Activated CD8-positive, alpha-beta T cell treated with anti-CD3 and anti-CD28 coated beads, Interleukin-2, amount 10 ng/mL, durations not matched to agents 7 days and 5 days (primary cell): ENCODE data around the gene EZH1. TPM values are rescaled to one million over a fixed set of nuclear protein-coding genes. Genes with fewer than 3 reads are reported as not detected.
"Not testable (repeated sequence)": the region's sequence is repeated elsewhere in the genome, so short reads cannot be mapped to it uniquely, and the experiment has no call there.

ENCODE experiments used
- ATAC-seq: fragments of 150-1000 bp; cut with Tn5 transposase; one replicate; pipeline ENCODE4 v1.10.0; 2021; ENCODE audit warnings: moderate library complexity
- CTCF ChIA-PET: fragments of 350-600 bp; sonication (Branson Sonifier 250); formaldehyde crosslinking; loops from one replicate; lab custom pipeline; 2021; ENCODE audit warnings: antibody characterized with exemption; lab: Charles Lee
- POLR2A ChIA-PET: fragments of 350-600 bp; sonication (Branson Sonifier 250); formaldehyde crosslinking; loops from one replicate; lab custom pipeline; 2021; ENCODE audit warnings: antibody characterized with exemption; lab: Charles Lee
- DNase-seq: peaks from one replicate; pipeline ENCODE4 v3.0.0-alpha.2; 2020
- H3K27ac Mint-ChIP-seq: one replicate; pipeline ENCODE4 v1.8.0; 2021; ENCODE audit warnings: mild to moderate bottlenecking, mixed read lengths
- H3K27me3 Mint-ChIP-seq: one replicate; pipeline ENCODE4 v1.8.0; 2021; ENCODE audit warnings: low read depth, mixed read lengths
- H3K36me3 Mint-ChIP-seq: one replicate; pipeline ENCODE4 v1.8.0; 2021; ENCODE audit warnings: low read depth, mixed read lengths
- H3K4me1 Mint-ChIP-seq: one replicate; pipeline ENCODE4 v1.8.0; 2021; ENCODE audit warnings: low read depth, mixed read lengths
- H3K4me3 Mint-ChIP-seq: one replicate; pipeline ENCODE4 v1.8.0; 2021; ENCODE audit warnings: mild to moderate bottlenecking, mixed read lengths
- H3K9me3 Mint-ChIP-seq: one replicate; pipeline ENCODE4 v1.8.0; 2022; ENCODE audit warnings: mixed read lengths; ENCODE audit not compliant: insufficient read depth
- total RNA-seq, 2 experiments: library from RNA; stranded (reverse); gene quantifications; one replicate each; pipeline ENCODE4 v1.2.3, GENCODE V29; 2021

The EZH1 gene
- total RNA-seq, 2 experiments from 2014 or later: 32.4 to 37.7 TPM

GRCh38 chr17:42768006-42768405 lies 23.2 kb upstream of the EZH1 start:
- DNase-seq, H3K27ac Mint-ChIP-seq, H3K4me3 Mint-ChIP-seq, CTCF ChIA-PET, POLR2A ChIA-PET, H3K36me3 Mint-ChIP-seq, H3K9me3 Mint-ChIP-seq, ATAC-seq: not testable (repeated sequence)
- Mint-ChIP-seq H3K27me3 (peaks cover 21% of the 10 kb centered on the region), H3K4me1 (peaks cover 10% of the 10 kb centered on the region)

DNA sequence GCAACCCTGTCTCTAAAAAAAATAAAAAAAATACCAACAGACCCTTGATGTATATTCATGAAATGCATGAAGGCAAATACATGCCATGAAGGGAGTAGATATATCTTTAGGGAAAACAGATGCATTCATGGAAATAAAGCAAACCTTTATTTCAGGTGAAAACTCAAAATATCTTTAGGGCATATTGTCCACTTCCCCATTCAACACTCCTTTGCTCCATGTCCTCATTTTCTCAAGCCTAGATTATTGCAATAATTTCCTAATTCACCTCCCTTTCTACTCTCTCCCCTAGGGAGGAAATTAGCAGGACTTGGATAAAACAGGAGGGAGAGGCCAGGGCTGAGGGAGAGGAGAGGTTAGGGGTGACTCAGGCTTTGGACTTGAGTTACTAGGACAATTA lies 22.7 kb upstream of the EZH1 start:
- ATAC-seq: no peak
- H3K9me3 Mint-ChIP-seq: no peaks in the 10 kb centered on the region
- ChIA-PET POLR2A (no interaction called here), CTCF (no interaction called here)
- no peak overlapping the region for H3K27ac Mint-ChIP-seq
- H3K36me3 Mint-ChIP-seq: no peaks in the 10 kb centered on the region
- peaks cover 7% of the 10 kb centered on the region for H3K4me1 Mint-ChIP-seq
- H3K27me3 Mint-ChIP-seq: peaks cover 26% of the 10 kb centered on the region
- H3K4me3 Mint-ChIP-seq: no peak overlapping the region
- DNase-seq: no peak

DNA sequence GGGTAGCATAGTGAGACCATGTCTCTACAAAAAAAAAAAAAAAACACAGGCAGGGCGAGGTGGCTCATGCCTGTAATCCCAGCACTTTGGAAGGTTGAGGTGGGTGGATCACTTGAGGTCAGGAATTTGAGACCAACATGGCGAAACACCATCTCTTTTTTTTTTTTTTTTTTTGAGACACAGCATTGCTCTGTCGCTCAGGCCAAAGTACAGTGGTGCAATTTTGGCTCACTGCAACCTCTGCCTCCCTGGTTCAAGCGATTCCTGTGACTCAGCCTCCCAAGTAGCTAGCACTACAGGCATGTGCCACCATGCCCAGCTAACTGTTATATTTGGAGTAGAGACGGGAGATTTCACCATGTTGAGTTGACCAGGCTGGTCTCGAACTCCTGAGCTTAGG lies 21.3 kb upstream of the EZH1 start:
- Mint-ChIP-seq H3K36me3 (no peaks in the 10 kb centered on the region), H3K27me3 (peaks cover 36% of the 10 kb centered on the region), H3K27ac (no peak overlapping the region), H3K4me1 (peaks cover 4% of the 10 kb centered on the region), H3K9me3 (no peaks in the 10 kb centered on the region), H3K4me3 (no peak overlapping the region)
- ChIA-PET POLR2A (no interaction called here), CTCF (interaction anchor here (1.9 kb wide), 1 partner anchor 188 kb away, joined by 7 read pairs; no protein-coding TSS in a partner anchor)
- DNase-seq: no peak
- ATAC-seq: no peak

DNA sequence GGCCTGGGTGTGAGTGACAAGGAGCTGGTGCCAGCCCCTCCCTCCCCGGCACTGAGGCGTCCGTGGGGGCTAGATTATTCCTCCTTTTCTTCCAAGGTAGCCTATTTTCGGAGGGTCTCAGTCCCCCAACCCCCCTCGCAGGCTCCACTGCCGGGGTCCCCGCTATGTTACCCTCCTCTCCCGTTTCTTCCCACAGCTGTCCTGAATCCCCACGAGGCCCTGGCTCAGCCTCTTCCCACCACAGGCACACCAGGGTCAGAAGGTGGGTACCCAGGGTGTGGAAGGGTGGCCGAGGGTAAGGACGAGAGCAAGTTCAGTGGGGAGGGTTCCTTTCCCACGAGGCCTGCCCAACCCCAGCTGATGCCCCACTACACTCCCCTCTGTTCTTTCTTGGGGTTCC lies 16.8 kb upstream of the EZH1 start:
- no peak overlapping the region for H3K27ac Mint-ChIP-seq
- H3K27me3 Mint-ChIP-seq: peaks cover 50% of the 10 kb centered on the region
- DNase-seq (no peak), ATAC-seq (no peak)
- H3K4me1 Mint-ChIP-seq: peaks cover 4% of the 10 kb centered on the region
- CTCF ChIA-PET: interaction anchor here (1.4 to 6.7 kb wide), 3 partner anchors 11 to 185 kb away, joined by 3 to 113 read pairs (median 36); partner anchors contain the start of genes PSMC3IP and VPS25
- no peaks in the 10 kb centered on the region for H3K36me3 Mint-ChIP-seq
- no peaks in the 10 kb centered on the region for H3K9me3 Mint-ChIP-seq
- no peak overlapping the region for H3K4me3 Mint-ChIP-seq
- POLR2A ChIA-PET: interaction anchor here (3.5 kb wide), 1 partner anchor 12 kb away, joined by 21 read pairs; the partner anchor contains the start of gene VPS25

DNA sequence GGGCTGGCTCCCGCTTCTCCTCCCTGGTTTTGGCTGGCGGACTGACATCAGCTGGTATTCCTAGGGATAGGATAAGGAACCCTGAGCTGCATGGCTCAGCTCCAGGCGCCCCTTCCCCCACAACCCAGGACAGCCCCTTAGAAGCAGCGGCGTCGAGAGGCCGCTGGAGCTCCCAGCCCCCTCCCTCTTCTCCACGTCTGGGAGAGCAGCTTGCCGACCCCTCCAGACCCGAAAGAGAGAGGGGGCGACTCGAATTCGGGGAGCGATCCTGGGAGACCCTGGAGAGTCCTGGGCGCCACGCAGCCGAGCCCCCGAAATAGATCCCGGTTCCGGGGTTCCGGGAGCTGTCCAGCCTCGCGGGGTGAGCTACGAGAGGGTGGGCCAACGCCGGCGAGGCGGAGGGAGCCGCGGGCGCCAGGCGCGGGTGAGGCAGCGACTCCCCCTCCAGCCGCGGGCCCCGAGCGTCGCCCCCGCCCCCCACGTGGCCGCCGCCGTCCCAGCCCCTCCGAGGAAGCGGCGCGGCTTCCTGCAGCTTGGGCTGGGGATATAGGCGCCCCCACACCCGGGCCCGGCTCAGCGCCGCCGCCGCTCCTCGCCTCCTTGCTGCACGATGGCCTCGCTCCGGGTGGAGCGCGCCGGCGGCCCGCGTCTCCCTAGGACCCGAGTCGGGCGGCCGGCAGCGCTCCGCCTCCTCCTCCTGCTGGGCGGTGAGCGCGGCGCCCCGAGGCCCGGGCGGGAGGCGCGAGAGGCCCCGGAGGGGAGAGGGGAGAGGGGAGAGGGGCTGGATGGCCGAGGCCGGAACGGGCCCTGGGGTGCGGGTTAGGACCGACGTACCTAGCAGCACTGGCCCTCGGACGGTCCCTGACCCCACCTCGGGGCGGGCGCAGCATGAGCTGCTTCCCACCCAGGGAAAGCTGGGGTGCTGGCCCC lies 16.1 kb upstream of the EZH1 start, which contains the start of gene RAMP2:
Gene RAMP2, plus strand, starts transcription at position 576 of the 930 bp plus-strand sequence. Its CDS starts 35 bp downstream, at position 611.
- DNase-seq (no peak), ATAC-seq (peak; percentile 48)
- peaks cover 4% of the 10 kb centered on the region for H3K4me1 Mint-ChIP-seq
- no peaks in the 10 kb centered on the region for H3K36me3 Mint-ChIP-seq
- CTCF ChIA-PET: interaction anchor here (1.0 to 6.7 kb wide), 4 partner anchors 34 to 212 kb away, joined by 3 to 113 read pairs (median 4); partner anchors contain the start of gene PSMC3IP
- H3K4me3 Mint-ChIP-seq: no peak within 1 kb of the TSS
- POLR2A ChIA-PET: interaction anchor here (0.6 to 3.5 kb wide), 3 partner anchors 12 to 22 kb away, joined by 3 to 21 read pairs (median 3); partner anchors contain the start of gene VPS25
- H3K27ac Mint-ChIP-seq: no peak within 1 kb of the TSS
- H3K9me3 Mint-ChIP-seq: no peaks in the 10 kb centered on the region
- peaks cover 54% of the 10 kb centered on the region for H3K27me3 Mint-ChIP-seq

- Mint-ChIP-seq H3K4me3 (no peak overlapping the region), H3K4me1 (peaks cover 4% of the 10 kb centered on the region), H3K9me3 (no peaks in the 10 kb centered on the region), H3K36me3 (no peaks in the 10 kb centered on the region), H3K27me3 (peaks cover 52% of the 10 kb centered on the region), H3K27ac (no peak overlapping the region)
- ChIA-PET POLR2A (interaction anchor here (1.3 to 3.5 kb wide), 2 partner anchors 11 to 13 kb away, joined by 3 to 21 read pairs; partner anchors contain the start of gene VPS25), CTCF (interaction anchor here (0.6 to 6.7 kb wide), 5 partner anchors 33 to 212 kb away, joined by 3 to 113 read pairs (median 3); partner anchors contain the start of gene PSMC3IP)
- DNase-seq: no peak
- ATAC-seq: no peak
Measured at GRCh38 chr17:42759982-42760651, 15.3 kb upstream of the EZH1 start.

DNA sequence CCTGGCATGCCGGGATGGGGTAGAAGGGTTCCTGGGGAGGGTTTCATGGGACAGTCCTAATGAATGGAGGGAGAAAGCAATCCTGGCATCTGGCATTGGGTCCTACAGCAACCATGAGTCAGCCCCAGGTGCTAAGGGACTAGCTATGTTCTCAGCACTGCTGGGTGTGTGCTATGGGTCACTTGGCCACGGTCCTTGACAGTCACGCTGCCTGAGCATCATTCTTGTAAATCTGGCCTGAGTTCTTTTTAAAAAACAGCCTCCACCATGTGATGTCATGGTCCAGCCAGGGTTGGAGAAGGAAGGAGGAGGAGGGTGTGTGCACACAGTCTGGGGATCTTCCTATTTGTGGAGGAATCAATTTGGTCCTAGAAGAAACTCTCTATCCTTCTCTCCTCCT lies 9.9 kb upstream of the EZH1 start:
- DNase-seq: no peak
- POLR2A ChIA-PET: no interaction called here
- no peak for ATAC-seq
- peaks cover 46% of the 10 kb centered on the region for H3K27me3 Mint-ChIP-seq
- H3K36me3 Mint-ChIP-seq: no peaks in the 10 kb centered on the region
- no peaks in the 10 kb centered on the region for H3K9me3 Mint-ChIP-seq
- H3K27ac Mint-ChIP-seq: no peak overlapping the region
- H3K4me1 Mint-ChIP-seq: no peaks in the 10 kb centered on the region
- CTCF ChIA-PET: interaction anchor here (0.9 kb wide), 1 partner anchor 9 kb away, joined by 5 read pairs; no protein-coding TSS in a partner anchor
- H3K4me3 Mint-ChIP-seq: no peak overlapping the region

DNA sequence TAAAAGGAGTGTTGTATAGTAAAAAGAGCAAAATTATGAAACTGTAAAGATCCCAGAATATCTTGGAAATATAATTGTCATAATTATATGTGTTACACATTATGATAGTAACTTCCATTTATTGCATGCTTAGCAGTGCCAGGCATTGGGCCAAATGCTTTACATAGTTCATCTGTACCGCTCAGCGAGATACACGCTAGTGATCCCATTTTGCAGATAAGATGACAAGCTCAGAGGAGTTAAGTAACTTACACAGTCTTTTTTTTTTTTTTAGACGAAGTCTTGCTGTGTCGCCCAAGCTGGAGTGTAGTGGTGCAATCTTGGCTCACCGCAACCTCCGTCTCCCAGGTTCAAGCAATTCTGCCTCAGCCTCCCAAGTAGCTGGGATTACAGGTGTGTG lies 6.8 kb upstream of the EZH1 start:
- Mint-ChIP-seq H3K27me3 (peaks cover 43% of the 10 kb centered on the region), H3K4me1 (no peaks in the 10 kb centered on the region), H3K4me3 (no peak overlapping the region), H3K9me3 (no peaks in the 10 kb centered on the region), H3K36me3 (no peaks in the 10 kb centered on the region), H3K27ac (no peak overlapping the region)
- POLR2A ChIA-PET: interaction anchor here (0.6 kb wide), 1 partner anchor 73 kb away, joined by 3 read pairs; the partner anchor contains the start of gene BECN1
- CTCF ChIA-PET: interaction anchor here (1.0 to 2.1 kb wide), 3 partner anchors 12 to 174 kb away, joined by 3 to 7 read pairs (median 3); partner anchors contain the start of gene PSMC3IP
- ATAC-seq: no peak
- no peak for DNase-seq

GRCh38 chr17:42750739-42751344 lies 6.0 kb upstream of the EZH1 start:
- Mint-ChIP-seq H3K4me1 (no peaks in the 10 kb centered on the region), H3K36me3 (no peaks in the 10 kb centered on the region), H3K27me3 (peaks cover 44% of the 10 kb centered on the region), H3K4me3 (no peak overlapping the region), H3K27ac (no peak overlapping the region), H3K9me3 (no peaks in the 10 kb centered on the region)
- CTCF ChIA-PET: interaction anchor here (1.0 to 4.3 kb wide), 4 partner anchors 13 to 173 kb away, joined by 3 to 22 read pairs (median 4); partner anchors contain the start of gene PSMC3IP
- POLR2A ChIA-PET: interaction anchor here (2.5 kb wide), 1 partner anchor 23 kb away, joined by 7 read pairs; the partner anchor contains the start of gene VPS25
- no peak for ATAC-seq
- DNase-seq: no peak

- Mint-ChIP-seq H3K27ac (no peak overlapping the region), H3K9me3 (no peaks in the 10 kb centered on the region), H3K36me3 (peaks cover 6% of the 10 kb centered on the region), H3K4me3 (no peak overlapping the region), H3K4me1 (peaks cover 7% of the 10 kb centered on the region), H3K27me3 (peaks cover 38% of the 10 kb centered on the region)
- ATAC-seq (no peak), DNase-seq (no peak)
- ChIA-PET POLR2A (interaction anchor here (0.6 to 2.5 kb wide), 4 partner anchors 11 to 141 kb away, joined by 3 to 7 read pairs (median 3); partner anchors contain the start of gene VPS25), CTCF (interaction anchor here (1.5 to 4.3 kb wide), 2 partner anchors 15 to 170 kb away, joined by 6 to 22 read pairs; no protein-coding TSS in a partner anchor)
Measured at GRCh38 chr17:42748908-42749798, 4.3 kb upstream of the EZH1 start.
